Stimulated activated CD4-positive, alpha-beta T cell treated with anti-CD3 and anti-CD28 coated beads, TNF-alpha, amount 100 ng/mL, for 48 hours (primary cell): ENCODE data around the gene PNPO.
A peak's percentile ranks its signal among the peaks of the same experiment; 100 is the strongest.
"Not testable (repeated sequence)": the region's sequence is repeated elsewhere in the genome, so short reads cannot be mapped to it uniquely, and the experiment has no call there.

Experiments
- DNase-seq, 3 donors: peaks; one replicate each; pipeline ENCODE4 v3.0.0-alpha.2; 2020; ENCODE audit warnings: low read depth in 3 of 3

The PNPO gene

DNA sequence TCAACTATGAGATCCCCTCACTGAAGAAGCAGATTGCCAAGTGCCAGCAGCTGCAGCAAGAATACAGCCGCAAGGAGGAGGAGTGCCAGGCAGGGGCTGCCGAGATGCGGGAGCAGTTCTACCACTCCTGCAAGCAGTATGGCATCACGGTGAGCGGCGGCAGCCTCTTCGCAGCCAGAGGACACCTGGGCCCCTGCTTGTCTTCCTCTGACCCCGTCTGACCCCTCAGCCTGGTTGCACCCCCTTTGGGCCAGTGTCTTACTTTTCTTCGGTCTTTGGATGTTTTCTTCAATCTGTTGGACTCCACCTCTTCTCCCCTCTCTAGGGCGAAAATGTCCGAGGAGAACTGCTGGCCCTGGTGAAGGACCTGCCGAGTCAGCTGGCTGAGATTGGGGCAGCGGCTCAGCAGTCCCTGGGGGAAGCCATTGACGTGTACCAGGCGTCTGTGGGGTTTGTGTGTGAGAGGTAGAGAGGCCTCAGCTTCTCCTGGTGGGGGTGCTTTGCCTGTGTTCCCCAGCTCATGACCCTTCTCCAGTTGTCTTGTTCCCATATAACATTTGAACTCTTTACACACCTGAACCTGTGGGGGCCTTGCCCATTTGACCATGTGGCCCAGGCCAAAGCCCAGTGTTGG lies 33.9 kb downstream of the PNPO start:
- DNase-seq: no peak

- no peak for DNase-seq
Observed at GRCh38 chr17:47975823-47976205, 34.4 kb downstream of the PNPO start.

DNA sequence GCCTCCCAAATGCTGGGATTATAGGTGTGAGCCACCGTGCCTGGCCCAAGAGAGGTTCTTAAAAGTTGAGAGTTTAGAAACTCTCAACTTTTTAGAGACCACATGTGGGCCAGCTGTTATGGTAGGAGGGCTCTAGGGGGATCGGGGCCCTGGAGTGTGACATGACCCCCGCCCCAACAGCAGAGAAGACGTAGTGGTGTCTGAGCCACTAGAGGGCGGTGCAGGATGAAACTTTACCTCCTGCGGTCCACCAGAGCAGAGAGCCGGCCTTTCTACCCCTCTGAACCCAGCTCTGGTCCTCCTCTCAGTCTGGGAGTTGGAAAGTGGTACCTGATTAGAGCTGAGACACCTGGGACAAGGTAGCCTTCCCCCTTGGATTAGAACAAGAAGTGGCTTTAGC lies 37.0 kb downstream of the PNPO start:
- peak in 2 of 3 donors; percentile 17 to 45 for DNase-seq

DNA sequence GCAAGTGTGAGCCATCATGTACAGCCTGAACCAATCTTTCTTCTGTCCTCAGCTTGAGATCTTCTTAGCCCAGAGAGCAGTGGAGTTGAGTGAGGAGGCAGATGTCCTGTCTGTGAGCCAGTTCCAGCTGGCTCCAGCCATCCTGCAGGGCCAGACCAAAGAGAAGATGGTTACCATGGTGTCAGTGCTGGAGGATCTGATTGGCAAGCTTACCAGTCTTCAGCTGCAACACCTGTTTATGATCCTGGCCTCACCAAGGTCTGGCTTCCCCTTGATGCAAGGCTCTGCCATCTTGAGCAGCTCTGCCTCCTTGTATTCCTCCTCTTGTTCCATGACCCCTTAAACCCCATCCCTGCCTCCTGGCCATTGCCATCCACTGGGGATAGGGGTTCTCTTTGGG lies 39.2 kb downstream of the PNPO start:
- DNase-seq: no peak

- DNase-seq: no peak
Observed at GRCh38 chr17:47981462-47981861, 40.1 kb downstream of the PNPO start.

DNA sequence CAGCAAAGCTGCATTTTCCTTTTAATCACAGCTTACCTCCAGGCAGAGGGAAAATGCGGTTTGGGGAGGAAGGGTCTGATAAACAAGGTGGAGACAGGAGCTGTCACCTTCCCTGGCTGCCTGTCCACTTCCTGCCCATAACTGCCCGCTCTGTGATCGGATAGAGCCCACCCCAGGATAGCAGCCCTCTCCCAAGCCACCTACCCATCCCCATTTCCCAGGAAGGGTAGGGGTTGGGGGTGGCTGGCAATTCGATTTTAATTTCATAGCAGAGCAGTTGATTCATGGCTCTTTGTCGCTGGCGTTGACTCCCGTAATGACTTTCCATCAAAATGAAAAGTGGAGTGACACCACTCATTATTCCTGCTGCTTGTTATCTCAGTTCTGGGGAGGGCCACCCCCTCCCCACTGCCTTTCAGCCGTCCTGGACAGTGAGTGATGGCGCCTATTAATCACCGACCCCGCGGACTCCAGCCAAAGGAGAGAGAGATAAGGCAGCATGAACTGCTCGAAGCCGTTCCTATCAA lies 40.8 kb downstream of the PNPO start:
- no peak for DNase-seq

DNA sequence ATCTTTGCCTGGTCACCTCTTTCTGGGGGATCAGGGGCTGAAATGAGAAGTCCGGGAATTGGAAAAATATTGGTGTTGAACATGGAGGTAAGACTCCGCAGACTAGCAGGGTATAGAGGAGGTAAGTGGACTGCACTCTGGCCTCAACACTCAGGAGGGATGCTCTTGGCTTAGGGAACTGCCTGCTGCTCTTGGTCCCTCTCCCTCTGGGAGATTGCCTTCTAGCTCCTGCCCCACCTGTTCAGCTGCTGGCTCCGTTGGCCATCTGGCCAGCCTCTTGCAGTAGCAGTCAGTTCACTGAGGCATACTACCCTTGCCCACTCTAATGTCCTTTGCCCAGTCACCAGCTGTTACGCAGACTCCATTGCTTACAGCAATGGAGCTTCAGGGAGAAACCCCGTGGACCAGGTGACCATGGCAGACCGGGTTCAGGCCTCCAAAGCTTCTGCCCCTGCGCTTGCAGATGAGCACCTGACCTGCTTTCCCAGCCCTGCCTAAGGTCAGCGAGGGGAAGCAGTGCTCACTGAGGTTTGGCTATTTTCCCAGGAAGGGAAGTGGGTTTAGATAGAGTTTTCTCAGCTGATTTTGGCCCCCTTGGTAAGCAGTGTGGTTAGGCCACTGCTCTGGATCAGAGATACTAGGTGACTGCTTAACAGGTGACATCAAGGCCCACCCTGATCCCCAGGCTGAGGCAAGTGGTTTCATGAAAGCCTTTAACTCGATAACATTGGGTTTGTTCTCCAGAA lies 41.4 kb downstream of the PNPO start:
- no peak for DNase-seq

GRCh38 chr17:47983492-47984223 lies 42.3 kb downstream of the PNPO start:
- DNase-seq: no peak

DNA sequence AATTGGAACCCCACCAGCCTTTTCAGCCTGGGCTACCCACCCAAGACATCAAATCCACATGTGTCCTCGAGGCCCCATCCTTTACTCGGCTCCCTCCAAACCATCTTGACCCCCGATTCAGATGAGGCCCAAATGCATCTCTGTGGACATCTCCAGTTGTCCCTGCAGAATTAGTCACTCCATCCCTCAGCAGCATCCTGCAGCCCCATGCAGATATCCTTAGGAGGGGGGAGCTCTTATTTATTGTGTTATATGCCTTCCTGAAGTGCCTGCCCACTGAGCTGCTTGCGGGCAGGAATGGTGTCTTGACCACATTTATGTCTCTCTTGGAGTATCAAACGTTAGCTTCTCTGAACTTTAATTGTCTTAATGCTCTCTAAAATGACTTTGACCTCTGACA lies 45.1 kb downstream of the PNPO start:
- no peak for DNase-seq

DNA sequence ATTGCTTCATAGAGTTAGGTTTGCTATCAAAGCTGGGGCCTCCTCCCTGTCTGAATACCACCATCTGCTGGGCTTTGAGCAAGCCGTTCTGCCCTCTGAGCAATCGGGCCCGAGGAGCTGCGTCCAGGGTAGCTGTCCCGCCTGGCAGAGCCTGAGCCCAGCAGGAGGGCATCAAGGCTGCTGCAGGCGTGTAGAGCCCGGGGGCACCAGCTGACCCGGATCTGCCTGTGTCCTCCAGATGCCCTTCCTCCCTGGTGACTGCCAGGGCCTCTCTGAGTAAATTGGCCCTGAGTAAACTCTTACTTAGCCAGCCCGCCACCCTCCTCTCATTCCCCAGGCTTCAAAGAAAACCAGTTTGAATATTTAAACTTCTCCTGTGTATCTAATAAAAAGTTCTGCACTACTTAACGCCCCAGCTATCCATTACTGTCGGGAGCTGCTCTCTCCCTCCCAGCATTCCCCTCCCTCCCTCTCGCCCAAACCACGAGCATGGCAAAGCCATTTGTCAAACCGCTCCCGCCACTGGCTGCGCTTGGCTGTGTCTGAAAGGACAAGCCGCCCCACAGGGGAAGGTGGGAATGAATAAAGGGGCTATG lies 46.0 kb downstream of the PNPO start:
- DNase-seq: no peak

- not testable (repeated sequence) for DNase-seq
Observed at GRCh38 chr17:47988445-47988844, 47.1 kb downstream of the PNPO start.

- no peak for DNase-seq
Observed at GRCh38 chr17:47989159-47989558, 47.8 kb downstream of the PNPO start.

GRCh38 chr17:47989700-47990099 lies 48.3 kb downstream of the PNPO start:
- no peak for DNase-seq

GRCh38 chr17:47990962-47991731 lies 49.8 kb downstream of the PNPO start:
- no peak for DNase-seq

- DNase-seq: no peak
Observed at GRCh38 chr17:47992216-47992615, 50.8 kb downstream of the PNPO start.

DNA sequence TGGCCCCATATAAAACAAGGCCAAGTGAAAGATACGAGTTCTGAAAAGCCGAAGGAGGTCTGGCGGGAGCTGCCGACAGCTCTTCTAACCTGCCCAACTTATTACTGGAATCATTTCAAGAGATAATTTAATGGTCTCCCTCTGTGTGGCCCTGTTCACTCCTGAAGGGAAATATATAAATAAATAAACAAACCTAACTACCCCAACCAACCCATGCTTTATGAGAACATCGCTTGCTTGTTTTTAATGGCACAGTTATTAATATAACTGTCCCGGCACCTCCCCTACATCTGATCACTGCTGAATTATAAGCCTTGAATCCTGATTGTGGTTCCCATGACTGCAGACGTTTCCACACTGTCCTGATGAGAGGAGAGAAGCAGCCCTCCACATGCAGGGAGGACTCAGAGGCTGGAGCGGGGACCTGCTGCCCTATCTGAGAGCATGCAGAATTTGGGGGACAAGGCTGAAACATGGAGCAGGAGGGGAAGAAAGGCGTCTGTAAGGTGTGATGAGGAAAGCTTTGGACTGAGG lies 51.7 kb downstream of the PNPO start:
- no peak for DNase-seq

GRCh38 chr17:47993964-47994363 lies 52.6 kb downstream of the PNPO start:
- no peak for DNase-seq

DNA sequence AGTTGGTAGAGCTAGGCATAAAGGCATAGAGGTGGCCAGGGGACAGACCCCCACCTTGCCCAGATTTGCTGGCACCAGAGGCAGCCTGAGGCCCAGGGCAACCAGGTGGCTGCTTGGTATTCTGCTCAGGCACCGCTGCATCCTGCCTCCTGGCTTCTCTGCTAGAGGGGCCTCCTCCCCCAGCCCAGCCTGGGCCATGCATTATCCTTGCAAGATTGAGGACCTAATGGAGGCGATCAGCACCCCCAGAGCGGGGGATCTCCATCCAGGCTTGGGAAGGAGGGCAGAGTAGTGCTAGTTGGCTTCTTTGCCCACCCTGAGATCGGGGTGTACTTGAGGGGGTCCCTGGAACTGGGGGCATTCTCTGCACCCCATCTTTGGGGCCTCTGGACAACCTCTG lies 53.4 kb downstream of the PNPO start:
- no peak for DNase-seq

- DNase-seq: no peak
Observed at GRCh38 chr17:47995241-47995935, 54.0 kb downstream of the PNPO start.

GRCh38 chr17:47996201-47996600 lies 54.8 kb downstream of the PNPO start:
- no peak for DNase-seq

DNA sequence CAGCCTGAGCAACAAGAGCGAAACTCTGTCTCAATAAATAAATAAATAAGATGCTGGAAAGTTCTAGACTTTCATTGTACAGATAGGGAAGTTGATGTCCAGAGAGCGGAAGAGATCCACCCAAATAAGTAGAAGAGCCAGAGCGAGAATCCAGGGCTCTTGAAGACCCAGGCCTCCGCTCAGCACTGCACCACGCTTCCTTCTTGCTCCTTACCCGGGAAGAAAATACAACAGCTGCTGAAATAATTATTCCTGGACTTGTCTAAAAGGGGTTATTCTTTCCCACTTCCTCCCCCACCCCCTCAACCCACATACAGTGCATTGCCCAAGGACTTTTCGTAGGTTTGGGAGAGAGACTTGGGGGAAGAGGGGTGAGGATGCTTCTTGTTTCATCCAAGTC lies 56.2 kb downstream of the PNPO start:
- no peak for DNase-seq
